KOPT-K1 (cell line): ENCODE data around the gene DCDC2C.

Experiments used
- H3K27ac ChIP-seq: fragments of 200-600 bp; sonication (generic); 2 replicates; pipeline ENCODE4 v1.5.1; 2016; ENCODE audit warnings: antibody characterized with exemption, mild to moderate bottlenecking, low read depth, low read length; ENCODE audit not compliant: poor library complexity, severe bottlenecking
- H3K36me3 ChIP-seq: fragments of 200-600 bp; sonication (generic); 2 replicates; pipeline ENCODE4 v1.5.1; 2017; ENCODE audit warnings: antibody characterized with exemption, mild to moderate bottlenecking, low read length, moderate library complexity; ENCODE audit not compliant: insufficient read depth
- H3K9me3 ChIP-seq: fragments of 200-600 bp; sonication (generic); 2 replicates; pipeline ENCODE4 v1.5.1; 2017; ENCODE audit warnings: antibody characterized with exemption, low read length, mild to moderate bottlenecking; ENCODE audit not compliant: insufficient read depth, poor library complexity, severe bottlenecking

The DCDC2C gene

DNA sequence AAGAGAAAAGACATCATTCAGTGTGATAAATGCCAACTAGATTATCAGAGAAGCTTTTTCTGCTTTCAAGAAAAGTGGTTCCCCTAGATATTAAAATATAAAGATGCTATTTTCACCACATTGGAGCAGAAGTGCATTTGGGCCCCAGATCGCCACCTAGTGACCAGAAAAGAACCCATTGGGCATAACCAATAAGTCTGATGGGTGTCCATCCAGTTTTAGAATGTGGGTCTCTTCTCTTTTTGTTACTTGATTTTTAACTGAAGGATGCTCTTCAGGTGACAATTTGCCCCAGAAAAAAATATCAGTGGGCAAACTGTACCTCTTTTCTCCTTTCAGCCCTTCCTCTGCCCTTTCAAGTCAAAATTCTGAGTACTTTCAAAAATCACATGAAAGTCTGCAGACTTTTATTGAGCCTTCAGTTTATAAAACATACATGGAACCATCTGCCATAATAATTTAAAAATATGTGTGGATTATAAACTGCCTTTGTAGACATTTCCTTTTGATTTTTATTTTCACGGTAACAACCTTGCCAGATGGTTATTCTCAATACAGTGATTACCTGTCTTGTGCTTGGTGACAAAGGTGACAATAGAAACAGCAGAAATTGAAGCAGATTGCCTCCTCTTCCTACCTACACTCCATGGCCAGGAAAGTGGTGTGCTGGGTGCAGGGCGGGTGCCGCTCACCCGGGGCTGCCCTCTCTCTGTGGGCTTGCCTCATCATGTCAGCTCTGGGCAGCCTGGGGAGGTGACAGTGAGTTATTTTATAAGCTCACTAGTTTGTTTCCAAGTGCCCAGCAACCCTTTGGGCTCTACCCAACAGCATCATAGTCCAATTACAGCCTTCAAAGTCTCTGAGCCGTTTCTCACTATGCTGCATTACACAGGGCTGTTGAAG, 124.5 kb downstream of the DCDC2C start:
- Histone ChIP-seq H3K9me3 (peaks cover 1% of the 10 kb centered on the region), H3K27ac (no peak overlapping the region), H3K36me3 (no peaks in the 10 kb centered on the region)

- H3K36me3 ChIP-seq: no peaks in the 10 kb centered on the region
These were observed 127.4 kb downstream of the DCDC2C start for GRCh38 chr2:3830796-3831195.

DNA sequence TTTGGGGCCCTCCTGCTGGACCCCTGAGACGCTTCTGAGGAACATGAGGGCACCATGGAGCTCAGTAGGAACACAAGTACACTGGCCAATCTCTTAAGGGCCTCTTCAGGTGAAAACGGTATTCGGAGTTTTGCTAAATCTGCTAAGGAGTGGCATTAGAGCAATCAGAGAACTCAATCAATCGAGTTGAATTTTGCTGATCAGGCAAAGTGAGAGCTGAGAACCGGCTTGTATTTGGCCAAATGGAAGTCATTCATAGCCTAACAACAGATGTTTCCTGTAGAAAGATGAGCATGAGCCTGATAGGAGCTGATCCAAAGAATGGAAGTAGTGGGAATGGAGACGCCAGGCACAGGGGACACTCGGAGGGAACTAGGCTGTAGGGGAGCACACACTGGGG, 133.7 kb downstream of the DCDC2C start:
- Histone ChIP-seq H3K27ac (no peak overlapping the region), H3K36me3 (no peaks in the 10 kb centered on the region), H3K9me3 (peaks cover 4% of the 10 kb centered on the region)

More at GRCh38 chr2:3830796-3831195, 127.4 kb downstream of the DCDC2C start:
- Histone ChIP-seq H3K27ac (no peak overlapping the region), H3K9me3 (peaks cover 4% of the 10 kb centered on the region)

DNA sequence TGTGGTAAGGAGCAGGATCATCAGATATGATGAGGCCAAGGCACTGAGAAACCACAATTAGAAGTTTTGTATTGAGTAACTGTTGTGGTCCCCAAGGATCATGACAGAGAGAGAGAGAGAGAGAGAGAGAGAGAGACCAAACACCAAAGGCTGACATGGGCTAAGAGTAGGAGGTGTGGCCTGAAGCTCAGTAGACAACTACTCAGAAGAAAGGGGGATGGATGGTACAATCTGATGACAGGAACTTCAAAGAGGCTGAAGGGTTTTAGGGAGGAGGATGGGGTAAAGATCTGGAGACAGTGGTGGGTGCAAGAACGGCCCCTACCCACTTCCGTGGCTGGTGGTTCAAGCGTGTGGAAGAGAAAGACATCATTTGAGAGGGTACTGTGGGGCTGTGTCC, 135.0 kb downstream of the DCDC2C start:
- H3K36me3 ChIP-seq: no peaks in the 10 kb centered on the region
- no peaks in the 10 kb centered on the region for H3K9me3 ChIP-seq
- H3K27ac ChIP-seq: no peak overlapping the region

DNA sequence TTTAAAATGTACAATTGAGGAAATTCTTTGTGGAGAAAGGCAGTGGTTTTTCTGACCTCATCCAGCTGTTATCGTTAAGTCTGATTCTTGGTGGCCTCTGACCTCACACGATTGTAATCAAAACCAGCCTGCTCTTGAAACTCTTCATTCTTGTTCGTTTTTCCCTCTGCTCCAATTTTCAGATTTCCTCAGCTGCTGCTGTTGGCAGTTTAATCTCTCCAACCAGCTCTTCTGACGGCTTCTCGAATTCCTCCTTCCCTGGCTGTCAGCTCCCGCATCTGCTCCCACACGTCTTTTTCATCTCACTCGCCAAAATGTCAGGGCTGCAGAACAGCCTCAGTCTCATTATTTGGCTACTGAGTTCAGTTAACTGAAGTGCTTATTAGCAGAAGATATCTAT, 136.1 kb downstream of the DCDC2C start:
- Histone ChIP-seq H3K27ac (no peak overlapping the region), H3K9me3 (no peaks in the 10 kb centered on the region), H3K36me3 (no peaks in the 10 kb centered on the region)

DNA sequence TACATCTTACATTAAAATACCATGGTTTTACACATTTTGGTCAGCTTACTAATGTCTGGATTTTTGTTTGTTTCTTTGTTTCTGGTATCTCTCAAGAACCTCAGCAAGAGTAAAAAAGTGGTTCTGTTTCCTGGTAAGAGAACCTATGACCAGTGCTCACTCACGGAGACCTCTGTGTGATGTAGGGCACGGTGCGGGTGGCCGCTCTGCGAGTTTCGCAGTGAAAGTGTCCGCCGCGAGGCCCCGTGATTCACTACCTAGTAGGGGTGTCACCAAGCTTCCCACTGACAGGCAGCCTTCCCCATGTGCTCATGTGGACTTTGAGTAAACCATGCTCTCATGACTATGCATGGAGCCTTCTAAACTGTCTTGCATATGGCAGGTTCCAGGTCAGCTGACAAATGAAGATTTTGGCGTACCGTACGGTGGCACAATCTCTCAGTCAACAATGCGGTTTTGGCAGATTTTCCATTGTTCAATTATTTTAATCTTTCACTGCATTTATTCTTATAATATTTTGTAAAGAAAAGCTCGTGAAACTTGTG, 137.3 kb downstream of the DCDC2C start:
- no peak overlapping the region for H3K27ac ChIP-seq
- H3K36me3 ChIP-seq: no peaks in the 10 kb centered on the region
- no peaks in the 10 kb centered on the region for H3K9me3 ChIP-seq

- no peaks in the 10 kb centered on the region for H3K9me3 ChIP-seq
- H3K27ac ChIP-seq: no peak overlapping the region
- no peaks in the 10 kb centered on the region for H3K36me3 ChIP-seq
These were observed 144.2 kb downstream of the DCDC2C start for GRCh38 chr2:3847397-3848052.

- H3K27ac ChIP-seq: no peak overlapping the region
- no peaks in the 10 kb centered on the region for H3K36me3 ChIP-seq
- peaks cover 9% of the 10 kb centered on the region for H3K9me3 ChIP-seq
These were observed 145.4 kb downstream of the DCDC2C start for GRCh38 chr2:3848776-3849175.

DNA sequence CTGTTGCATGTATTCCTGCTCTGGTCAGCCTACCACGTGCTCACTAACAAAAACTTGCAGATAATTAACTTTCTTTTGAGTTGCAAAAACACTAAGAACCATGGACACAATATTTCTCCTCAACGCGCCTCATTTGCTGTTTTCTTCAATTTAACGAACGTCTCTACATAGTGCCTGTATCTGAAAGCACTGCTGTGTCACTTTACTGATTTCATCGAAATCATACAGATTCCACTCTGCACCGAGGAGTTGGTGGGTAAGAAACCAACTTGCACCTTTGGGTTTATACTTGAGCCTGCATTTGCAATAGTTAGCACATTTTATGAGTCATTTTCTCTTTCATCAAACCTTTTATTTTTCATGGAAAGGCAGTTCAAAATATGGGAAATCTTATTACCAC, 145.8 kb downstream of the DCDC2C start:
- peaks cover 13% of the 10 kb centered on the region for H3K9me3 ChIP-seq
- H3K27ac ChIP-seq: no peak overlapping the region
- no peaks in the 10 kb centered on the region for H3K36me3 ChIP-seq

DNA sequence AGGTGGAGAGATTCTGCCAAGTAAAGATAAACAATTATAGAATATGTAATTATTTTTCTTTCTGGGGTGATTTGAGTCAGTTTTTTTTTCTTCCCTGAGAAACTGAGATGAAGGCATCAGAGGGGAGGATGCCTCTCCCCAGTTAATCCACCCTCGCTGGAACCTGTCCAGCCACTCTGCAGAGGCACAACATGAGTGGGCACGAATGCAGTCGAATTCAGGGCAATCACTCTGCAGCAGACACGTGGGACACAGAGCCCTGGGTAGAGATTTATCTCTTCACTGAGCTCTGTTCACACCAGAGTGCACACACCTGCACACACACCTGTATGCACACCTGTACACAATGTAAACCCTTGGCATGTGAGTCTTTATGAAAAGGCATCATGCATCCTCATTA, 154.2 kb downstream of the DCDC2C start:
- peaks cover 13% of the 10 kb centered on the region for H3K9me3 ChIP-seq
- H3K36me3 ChIP-seq: no peaks in the 10 kb centered on the region
- H3K27ac ChIP-seq: no peak overlapping the region

GRCh38 chr2:3864943-3865865, 161.8 kb downstream of the DCDC2C start:
- H3K27ac ChIP-seq: no peak overlapping the region
- H3K36me3 ChIP-seq: no peaks in the 10 kb centered on the region
- no peaks in the 10 kb centered on the region for H3K9me3 ChIP-seq

- Histone ChIP-seq H3K27ac (no peak overlapping the region), H3K9me3 (no peaks in the 10 kb centered on the region), H3K36me3 (no peaks in the 10 kb centered on the region)
These were observed 164.1 kb downstream of the DCDC2C start for GRCh38 chr2:3867469-3867868.

- no peaks in the 10 kb centered on the region for H3K36me3 ChIP-seq
These were observed 164.8 kb downstream of the DCDC2C start for GRCh38 chr2:3868012-3868805.

GRCh38 chr2:3870222-3870621, 166.8 kb downstream of the DCDC2C start:
- Histone ChIP-seq H3K36me3 (no peaks in the 10 kb centered on the region), H3K27ac (no peak overlapping the region), H3K9me3 (no peaks in the 10 kb centered on the region)

More at GRCh38 chr2:3868012-3868805, 164.8 kb downstream of the DCDC2C start:
- no peak overlapping the region for H3K27ac ChIP-seq
- no peaks in the 10 kb centered on the region for H3K9me3 ChIP-seq
